Gastrocnemius medialis (tissue), 4 donors: ENCODE results near the gene MAPK8.

ENCODE experiments used
- CTCF ChIP-seq, 5 experiments: fragments of 450-650 bp in 3 of 5; fragments of 200-600 bp in 2 of 5; sonication (generic) in 2 of 5; IDR thresholded peaks in 4 of 5; conservative IDR thresholded peaks in 1 of 5; 1 replicate in 4 of 5; 2 replicates in 1 of 5; pipeline ENCODE4 v1.5.1; 2016 to 2019; ENCODE audit warnings: antibody characterized with exemption in 5 of 5, mild to moderate bottlenecking in 3 of 5, moderate library complexity in 3 of 5
- POLR2A ChIP-seq, 2 donors: fragments of 450-650 bp; IDR thresholded peaks; one replicate each; pipeline ENCODE4 v1.6.1; 2017; ENCODE audit warnings: antibody characterized with exemption in 2 of 2, mild to moderate bottlenecking in 2 of 2, moderate library complexity in 2 of 2

GRCh38 chr10:48417374-48417773 is 110.9 kb downstream of the MAPK8 start:
- TF ChIP-seq CTCF (IDR thresholded peaks at IDR 0.05 in 4 of 5, conservative IDR thresholded peaks at IDR 0.05 in 1 of 5) (no peak), POLR2A (IDR thresholded peaks at IDR 0.05) (no peak)
